NB4 (cell line): ENCODE data around the gene GIMD1.
"Not testable (repeated sequence)": the region's sequence is repeated elsewhere in the genome, so short reads cannot be mapped to it uniquely, and the experiment has no call there.

Experiments used
- POLR2A ChIP-seq: IDR thresholded peaks from 2 replicates; pipeline ENCODE4 v1.6.1; 2011; ENCODE audit warnings: mild to moderate bottlenecking; ENCODE audit not compliant: insufficient read length; ENCODE audit errors: extremely low read depth
- TF ChIP-seq, protein P1 (sequence below): IDR thresholded peaks from one replicate; pipeline ENCODE4 v1.5.1; 2012; ENCODE audit warnings: low read depth, low read length

- TF ChIP-seq, protein P1, sequence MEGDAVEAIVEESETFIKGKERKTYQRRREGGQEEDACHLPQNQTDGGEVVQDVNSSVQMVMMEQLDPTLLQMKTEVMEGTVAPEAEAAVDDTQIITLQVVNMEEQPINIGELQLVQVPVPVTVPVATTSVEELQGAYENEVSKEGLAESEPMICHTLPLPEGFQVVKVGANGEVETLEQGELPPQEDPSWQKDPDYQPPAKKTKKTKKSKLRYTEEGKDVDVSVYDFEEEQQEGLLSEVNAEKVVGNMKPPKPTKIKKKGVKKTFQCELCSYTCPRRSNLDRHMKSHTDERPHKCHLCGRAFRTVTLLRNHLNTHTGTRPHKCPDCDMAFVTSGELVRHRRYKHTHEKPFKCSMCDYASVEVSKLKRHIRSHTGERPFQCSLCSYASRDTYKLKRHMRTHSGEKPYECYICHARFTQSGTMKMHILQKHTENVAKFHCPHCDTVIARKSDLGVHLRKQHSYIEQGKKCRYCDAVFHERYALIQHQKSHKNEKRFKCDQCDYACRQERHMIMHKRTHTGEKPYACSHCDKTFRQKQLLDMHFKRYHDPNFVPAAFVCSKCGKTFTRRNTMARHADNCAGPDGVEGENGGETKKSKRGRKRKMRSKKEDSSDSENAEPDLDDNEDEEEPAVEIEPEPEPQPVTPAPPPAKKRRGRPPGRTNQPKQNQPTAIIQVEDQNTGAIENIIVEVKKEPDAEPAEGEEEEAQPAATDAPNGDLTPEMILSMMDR = not testable (repeated sequence)
- TF ChIP-seq POLR2A = not testable (repeated sequence)
Measured at GRCh38 chr4:106321168-106321567, 47.4 kb downstream of the GIMD1 start.
